HG03460 (cell line): ENCODE measurements around the gene DMBT1.

Experiments used
- ATAC-seq: cut with Tn5 transposase; IDR thresholded peaks from one replicate; pipeline ENCODE4 v1.9.1; 2021; ENCODE audit not compliant: unreplicated experiment

Gene DMBT1

DNA sequence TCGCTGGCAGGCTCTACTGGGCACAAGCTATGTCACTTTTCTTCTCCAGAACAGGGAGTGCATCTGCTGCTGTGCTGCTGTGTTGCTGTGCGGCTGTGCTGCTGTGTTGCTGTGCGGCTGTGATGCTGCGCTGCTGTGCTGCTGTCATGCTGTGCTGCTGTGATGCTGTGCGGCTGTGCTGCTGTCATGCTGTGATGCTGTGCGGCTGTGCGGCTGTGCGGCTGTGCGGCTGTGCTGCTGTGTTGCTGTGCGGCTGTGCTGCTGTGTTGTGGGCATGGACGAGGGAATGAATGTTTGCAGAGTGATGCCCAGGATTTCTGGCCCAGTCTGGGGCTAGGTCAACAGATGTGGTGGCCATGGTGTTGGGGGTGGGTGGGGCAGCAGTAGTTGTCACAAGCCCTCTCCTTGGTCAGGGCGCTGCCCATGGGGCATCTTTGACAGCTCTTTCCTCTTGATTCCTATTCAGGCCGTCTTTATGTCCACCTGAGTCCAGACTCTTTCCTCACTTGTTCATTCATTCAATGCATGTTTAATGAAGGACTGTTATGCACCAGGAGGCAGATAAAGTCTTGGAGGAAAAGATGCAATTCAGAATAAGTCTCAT, 83.5 kb downstream of the DMBT1 start:
- no peak for ATAC-seq

DNA sequence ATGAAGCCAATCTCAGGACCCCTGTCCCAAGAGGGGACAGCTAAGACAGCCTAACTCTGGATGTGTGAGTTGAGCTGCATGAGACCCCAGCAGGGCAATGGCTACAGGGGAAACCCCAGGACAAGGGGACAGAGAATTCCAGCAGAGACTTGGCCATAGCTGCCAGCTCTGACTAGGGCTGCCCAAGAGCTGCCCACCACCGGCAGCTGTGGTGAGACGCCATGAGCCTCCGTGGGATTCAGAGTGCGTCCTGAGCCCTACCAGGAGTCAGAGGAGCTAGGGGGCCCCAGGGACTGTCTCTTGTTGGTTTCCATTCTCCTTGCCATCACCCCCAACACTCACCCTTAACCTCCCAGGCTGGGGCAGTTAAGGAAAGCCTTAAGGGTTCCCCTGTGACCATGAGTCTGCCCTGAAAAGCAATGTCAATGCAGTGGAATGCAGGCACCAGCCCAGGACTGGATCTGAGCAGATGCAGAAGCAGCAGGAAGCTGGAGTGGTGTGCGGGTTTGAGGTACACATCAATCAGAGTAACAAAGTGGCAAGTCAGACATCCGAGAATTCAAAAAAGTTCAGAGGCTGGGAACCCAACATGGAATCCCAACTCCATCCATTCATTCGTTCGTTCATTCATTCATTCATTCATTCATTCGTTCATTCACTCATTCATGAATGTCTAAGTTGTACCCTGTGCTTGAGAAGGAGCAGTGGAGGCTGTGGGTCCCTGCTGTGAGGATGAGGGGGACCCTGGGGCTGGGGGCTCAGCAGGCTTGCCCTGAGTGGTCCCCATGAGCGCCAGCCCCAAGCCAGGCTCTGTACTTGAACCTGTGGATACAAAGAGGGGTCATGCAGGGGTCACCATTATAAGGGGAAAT, 86.2 kb downstream of the DMBT1 start:
- no peak for ATAC-seq

DNA sequence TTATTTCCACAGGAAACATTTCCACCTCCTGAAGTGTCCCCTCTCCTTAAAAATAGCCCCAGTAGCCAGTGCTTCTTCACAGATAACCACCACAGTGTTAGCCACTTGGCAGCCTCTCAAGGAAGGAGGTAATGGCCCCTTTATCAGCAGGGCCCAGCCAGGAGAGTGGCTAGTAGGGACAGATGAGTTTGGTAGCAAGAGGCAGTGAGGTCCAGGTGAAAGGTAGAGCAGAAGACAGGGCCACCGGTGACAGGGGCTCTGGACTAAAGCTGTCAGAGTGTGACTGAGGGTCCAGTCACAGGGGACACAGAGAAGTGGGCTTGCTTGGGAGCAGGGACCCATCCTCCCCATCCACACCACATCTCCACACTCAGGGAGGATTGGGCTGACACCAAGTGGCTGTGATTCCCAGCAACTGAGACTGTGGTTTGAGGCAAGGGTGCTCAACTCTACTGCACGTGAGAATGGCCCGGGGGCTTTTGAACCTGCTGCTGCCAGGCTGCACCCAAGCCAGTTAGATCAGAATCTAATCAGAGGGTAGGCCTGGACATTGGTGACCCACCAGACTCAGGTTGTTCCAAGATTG, 86.9 kb downstream of the DMBT1 start:
- ATAC-seq = no peak

DNA sequence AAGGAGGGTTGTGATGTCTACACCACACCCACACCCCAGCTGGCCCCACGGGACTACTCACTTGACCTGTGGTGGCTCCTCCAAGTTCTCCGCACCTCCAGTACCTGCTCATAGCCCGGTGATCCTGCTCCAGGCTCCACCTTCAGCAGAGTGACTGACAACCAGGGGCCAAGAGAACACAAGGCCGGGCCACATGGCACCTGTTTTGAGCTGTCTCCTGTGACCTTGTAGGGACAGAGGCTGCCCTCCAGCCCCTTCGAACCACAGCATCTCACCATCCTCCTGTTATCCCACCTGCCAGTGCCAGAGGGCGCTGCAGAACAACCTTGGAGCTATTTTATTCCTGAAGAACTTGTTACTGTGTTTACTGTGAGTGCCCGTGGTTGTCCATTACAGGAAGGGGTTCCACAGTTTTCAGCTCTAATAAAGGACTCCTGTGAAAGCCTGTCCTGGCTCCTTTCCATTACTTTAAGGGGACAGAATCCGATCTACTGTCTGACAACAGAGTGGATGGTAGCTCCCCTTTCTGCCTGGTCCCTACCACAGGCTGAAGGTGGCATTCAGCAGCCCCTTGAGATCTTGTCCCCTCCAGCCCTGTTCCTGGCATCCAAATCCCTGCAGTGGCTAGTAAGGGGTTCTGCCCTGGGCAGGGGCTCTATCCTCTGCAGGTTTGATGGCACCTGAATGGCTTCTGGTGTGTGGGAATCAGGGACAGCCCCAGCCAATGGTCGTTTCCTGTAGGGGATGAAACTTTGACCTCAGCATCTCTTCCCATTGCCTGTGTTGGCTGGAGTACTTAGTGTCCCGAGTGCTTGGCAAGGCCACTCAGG, 88.3 kb downstream of the DMBT1 start:
- ATAC-seq = no peak

DNA sequence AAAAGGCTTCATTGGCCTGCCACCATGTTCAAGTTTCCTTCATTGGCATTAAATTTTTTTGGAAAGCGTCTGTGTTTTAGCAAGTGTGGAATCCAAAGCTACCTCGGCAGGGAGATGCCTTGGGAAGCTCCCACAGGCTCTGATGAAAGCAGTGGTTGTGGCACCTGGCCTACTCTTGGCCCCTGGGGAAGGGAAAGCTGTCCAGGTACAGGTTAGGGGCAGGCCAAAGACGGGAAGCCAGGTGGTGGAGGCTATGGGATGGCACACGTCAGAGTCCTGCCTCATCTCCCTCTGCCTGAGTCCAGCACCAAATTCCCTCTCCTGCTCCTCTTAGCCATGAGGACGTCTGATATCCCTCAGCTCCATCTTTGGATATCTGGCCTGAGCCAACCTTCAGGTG, 89.3 kb downstream of the DMBT1 start:
- no peak for ATAC-seq

DNA sequence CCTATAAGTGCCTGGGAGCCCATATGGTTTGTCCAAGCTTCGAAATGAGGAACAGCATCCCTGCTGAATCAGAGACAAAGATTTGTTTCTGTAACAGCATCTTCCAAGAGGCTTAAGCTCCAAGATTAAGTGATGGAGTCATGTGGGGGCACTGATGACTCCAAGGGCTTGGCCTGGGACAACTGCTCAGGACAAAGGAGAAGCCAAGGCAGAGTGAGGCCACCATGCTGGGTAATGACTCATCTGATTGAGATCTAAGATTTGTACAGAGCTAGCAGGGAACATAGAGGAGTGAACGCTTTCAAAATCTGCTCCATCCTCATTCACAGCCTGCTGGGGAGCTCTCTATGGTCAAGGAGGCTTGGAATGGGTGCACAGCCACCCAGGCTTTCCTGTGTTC, 89.8 kb downstream of the DMBT1 start:
- ATAC-seq = no peak

DNA sequence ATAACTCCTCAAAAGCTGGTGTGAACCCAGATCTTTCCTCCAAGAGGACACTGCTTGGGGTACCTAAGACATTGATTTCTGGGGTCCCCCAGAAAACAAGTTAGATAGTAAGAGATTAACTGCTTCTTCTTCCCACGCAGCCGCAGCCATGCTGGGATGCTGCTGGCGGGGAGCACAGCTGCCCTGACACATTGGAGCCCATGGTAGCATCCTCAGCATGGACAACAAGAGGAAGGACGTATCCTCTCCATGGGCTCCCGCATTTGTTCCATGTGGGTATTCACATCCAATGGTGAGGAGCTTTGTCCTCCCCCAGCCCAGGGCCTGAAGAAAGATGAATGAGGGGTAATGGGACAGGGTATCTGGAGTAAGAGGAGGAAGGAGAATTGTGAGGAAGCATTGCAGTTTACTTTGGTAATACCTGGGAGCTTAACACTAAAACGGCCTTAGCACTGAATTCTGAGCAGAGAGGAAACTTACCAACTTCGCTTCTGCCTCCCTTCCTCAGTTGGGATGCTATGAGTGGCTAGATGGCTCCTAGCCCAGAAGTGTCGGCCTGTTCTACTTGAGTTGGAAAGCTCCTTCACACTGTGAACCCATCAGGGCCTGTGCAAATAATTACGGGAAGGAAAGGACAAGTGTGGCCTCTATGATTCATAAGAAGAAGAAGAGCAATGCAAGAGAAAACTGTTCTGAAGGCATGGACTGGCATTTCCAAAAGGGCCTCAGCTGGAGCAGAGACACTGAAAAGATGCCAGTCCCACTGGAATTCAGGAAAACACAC, 95.2 kb downstream of the DMBT1 start:
- ATAC-seq = no peak

DNA sequence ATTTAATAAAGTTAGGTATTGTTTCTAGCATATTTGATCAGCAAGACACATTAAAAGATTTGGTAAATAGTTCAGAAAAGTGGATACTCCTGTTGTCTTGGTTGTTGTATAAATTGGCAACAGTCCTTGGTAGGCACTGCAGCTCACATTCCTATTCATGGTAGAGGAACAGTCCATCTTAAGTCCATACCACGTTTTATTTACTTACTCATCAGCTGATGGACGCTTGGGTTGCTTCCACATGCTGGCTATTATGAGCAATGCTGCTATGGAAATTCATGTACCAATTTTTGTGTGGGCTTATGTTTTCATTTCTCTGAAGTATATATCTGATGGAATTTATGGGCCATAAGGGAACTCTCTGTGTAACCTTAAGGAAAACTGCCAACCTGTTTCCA, 95.8 kb downstream of the DMBT1 start:
- no peak for ATAC-seq

DNA sequence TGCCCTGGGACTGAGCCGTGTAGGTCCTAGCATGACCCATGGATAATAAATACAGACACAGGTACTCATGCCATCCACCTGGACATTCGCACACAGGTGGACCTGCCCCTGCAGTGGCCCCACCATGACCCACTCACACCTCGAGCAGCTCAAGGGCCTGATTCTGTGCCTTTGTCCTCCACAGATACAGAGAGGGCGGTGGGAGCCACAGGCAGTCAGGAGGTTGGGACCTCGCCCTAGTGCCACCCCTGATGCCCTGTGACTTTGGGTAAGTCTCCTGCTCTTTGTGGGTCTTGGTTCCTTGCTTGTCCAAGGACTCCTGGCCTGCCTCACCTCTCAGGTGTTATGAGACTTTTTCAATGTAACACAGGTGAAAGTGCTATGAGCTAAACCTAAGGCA, 96.2 kb downstream of the DMBT1 start:
- no peak for ATAC-seq

DNA sequence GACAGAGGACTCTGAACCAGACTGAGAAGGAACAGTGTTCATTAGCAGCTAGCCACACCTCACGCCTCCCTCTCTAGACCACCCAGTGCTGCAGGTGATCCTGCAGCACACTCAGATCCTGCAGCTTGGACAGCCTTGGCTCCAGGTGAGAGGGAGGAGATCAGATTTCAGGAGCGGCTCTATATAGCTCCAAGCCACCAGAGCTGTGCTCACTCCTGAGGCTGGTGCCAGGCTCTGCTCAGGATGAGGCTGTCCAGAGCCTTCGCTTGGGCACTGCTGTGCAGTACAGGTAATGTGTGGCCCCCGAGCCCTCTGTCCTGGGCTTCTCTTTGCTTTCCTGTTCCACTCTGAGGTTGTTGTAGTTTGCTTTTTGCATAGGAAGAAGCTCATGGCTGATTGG, 96.7 kb downstream of the DMBT1 start:
- ATAC-seq = no peak

DNA sequence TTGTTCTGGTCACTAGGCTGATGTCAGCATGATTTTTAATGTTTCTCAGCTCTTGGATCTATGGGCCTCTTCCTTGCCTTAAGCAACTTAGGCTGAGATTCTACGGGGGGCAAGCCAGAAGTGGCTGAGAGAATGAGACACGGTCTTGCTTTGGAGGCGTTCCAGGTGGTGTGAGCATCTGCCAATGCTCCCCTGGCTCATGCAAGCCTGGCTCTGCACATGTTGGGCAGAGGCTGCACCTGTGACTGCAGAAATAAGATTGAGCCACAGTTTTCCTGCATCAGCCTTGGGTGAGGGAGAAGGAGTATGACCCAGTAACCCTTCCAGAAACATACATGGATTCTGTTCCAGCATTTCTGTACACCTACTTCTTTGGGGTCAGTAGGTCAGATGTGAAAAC, 97.2 kb downstream of the DMBT1 start:
- ATAC-seq = no peak

DNA sequence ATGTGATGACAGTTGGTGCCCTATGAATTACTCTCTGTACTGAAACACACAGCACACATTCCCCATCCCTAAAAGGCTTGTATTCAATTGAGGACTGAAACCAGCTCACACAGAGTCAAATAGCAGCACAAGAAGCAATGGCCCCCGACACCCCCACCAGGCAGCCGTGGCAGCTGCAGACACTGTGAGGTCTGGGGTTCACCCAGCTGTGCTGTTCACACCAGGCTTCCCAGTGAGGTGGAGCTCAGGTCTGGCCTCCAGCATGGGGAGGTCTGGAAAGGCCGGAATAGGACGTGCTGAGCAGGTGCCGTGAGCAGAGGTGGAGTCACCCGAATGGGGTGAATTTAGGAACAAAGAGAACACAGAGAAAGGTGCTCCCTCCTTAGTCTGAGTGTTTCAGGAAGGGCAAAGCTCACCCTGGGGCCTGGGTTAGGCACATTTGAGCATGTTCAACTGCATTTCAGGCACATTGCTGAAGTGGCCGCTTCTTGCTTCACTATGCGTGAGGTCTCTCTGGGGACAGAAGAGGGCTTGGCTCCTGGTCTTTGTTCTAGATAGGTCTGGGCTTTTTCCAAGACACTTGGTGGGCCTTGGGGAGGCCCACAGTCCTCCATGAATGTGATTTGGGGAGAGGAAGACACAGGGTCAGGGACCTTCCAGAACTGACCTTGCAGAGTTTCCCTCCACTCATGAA, 97.9 kb downstream of the DMBT1 start:
- no peak for ATAC-seq

DNA sequence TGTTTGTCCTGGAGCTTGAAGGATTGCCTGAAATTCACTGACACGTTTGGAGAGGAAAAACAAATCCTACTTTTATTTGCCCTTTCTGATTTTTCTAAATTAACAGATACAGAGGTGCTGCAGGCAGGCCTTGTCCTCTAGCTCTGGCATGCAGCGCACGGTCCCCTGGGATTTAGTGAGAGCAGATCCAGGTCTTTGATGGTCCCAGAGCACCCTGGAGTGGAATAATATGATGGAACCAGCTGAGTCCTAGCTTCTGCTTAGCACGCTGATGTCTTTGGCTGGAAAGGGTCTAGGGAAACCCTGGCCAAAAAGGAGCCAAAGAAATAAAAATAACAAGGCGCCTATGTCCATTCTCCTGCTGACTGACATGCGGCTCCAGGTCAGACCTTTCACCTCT, 98.6 kb downstream of the DMBT1 start:
- no peak for ATAC-seq

DNA sequence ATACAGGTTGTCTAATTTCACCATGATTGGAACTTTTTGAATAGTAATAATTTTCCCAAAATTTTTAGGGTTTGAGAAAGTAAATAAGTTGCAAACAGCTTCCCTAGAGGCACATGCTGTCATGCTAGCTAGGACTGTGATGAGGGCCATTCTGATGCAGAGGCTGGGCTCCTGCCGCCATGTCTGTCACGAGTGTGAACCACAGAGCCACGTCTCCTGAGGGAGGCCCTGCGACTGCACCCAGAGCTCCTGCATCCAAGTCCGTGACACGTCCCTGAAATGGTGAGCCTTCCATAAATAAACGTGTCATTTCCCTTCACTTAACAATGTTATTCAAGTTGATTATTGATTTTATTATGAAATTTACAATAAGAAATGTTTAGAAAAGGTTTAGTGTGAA, 99.1 kb downstream of the DMBT1 start:
- no peak for ATAC-seq

DNA sequence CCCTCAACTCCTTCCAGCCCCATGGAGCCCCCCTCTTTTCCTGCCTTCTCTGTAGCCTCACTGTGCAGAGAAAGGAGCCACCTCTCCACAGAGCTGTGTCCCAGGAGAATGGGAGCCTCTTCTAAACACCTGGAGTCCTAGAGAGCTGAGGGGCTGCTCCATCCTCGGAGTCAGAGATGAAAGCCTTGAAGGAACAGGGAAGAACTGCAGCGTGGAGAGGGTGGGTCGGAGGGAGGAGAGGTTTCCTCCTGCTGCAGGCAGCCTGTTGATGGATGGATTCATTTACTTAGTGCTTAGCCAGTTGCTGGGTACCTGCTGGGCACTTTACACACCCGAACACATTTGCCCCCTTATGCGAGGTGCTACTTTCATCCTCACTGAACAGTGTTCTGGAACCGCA, 100.1 kb downstream of the DMBT1 start:
- no peak for ATAC-seq

DNA sequence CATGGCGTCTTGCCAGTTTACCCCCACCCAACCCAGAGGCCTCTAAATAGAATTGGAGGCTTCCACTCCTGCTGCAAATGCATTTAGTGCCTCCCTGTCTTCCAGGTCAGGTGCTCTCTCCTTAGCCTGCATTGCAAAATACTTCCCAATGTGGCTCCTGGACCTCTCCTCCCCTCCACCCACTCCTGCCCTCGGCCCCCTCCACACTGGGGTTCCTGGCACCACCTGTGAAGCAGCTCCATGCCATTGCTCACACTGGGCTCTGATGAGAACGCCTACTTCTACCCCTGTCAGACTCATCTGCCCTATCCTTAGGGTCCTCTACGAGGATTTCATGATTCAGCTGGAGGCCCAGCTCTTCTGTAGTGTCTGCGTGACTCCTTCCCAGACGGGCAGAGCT, 101.7 kb downstream of the DMBT1 start:
- no peak for ATAC-seq

DNA sequence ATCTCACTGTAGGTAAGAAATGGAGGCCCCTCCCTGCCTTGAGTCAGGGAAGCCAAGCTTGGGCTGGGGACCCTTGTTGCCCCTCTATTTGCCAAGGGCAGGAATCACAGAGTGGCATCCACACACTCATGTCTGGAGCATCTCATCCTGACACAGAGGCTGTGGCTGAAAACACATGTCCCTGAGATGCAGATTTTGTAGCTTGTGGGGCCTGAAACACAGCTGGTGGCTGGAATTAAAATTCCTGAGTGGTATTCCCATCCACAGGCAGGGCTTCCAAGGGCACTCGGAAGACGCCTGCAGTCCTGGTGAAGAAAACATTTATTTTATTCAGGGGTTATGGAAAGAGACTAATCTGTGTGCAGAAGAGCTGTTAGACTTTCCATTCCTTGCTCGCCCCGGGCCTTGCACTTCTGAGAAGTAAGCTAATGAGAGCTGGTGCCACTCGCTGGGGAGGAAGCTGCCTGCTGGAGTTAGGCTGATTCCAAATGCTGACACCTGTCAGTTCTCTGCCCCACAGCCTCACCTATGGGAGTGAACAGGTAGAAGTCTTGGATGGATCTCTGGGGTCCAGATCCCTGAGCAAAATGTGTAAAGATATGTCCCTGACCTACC, 103.1 kb downstream of the DMBT1 start:
- no peak for ATAC-seq

DNA sequence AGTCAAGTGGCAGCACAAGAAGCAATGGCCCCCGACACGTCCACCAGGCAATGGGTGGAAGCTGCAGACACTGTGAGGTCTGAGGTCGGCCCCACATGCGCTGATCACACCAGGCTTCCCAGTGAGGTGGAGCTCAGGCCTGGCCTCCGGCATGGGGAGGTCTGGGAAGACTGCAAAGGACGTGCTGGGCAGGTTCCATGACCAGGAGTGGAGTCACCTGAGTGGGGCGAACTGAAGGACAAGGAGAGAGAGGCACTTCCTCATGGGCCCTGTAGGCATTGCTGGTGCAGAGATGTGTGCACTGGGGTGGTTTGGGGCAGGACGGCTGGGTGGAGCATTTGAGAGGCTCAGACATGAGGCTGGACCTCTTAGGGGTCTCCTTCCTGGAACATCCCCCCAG, 103.9 kb downstream of the DMBT1 start:
- ATAC-seq = no peak

DNA sequence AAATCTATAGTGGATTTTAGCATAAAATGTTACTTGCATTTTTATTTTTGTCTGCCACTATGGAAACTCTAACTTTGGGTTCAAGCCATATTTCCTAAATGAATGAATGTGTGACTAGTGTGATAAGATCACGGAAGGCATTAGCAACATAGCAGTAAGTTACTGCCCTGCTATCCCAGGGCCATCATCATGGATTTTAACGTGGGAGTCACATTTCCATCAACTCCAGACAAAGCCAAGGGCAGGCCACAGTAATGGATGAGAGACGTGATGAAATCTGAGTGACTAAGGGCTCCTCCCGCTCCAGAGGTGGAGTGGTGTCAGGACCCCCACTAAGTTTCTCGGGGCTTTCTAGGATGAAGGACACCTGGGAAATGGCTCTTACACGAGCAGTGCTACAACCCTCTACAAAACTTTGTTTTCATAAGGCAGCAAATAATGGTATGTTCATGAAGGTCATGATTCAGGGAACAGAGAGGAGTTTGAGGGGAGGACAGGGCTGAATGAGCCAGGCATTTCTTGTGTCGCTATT, 104.8 kb downstream of the DMBT1 start:
- ATAC-seq = no peak
